ENCODE results near the gene SCN1B. TPM values are rescaled to one million over a fixed set of nuclear protein-coding genes. Genes with fewer than 3 reads are reported as not detected.

SCN1B gene
- total and polyA plus RNA-seq, 9 donors: 0.83 to 13.9 (median 5.7) TPM

GRCh38 chr19:35043906-35044305 lies 13.6 kb downstream of the SCN1B start:
- H3K4me3 ChIP-seq: no peak overlapping the region
- intact Hi-C loops (cut with DNase I): no loop called here
- no peaks in the 10 kb centered on the region for H3K36me3 ChIP-seq
- TF ChIP-seq POLR2A (IDR thresholded peaks at IDR 0.05) (no peak), EP300 (IDR thresholded peaks at IDR 0.05) (no peak)
- TF ChIP-seq, protein P1, sequence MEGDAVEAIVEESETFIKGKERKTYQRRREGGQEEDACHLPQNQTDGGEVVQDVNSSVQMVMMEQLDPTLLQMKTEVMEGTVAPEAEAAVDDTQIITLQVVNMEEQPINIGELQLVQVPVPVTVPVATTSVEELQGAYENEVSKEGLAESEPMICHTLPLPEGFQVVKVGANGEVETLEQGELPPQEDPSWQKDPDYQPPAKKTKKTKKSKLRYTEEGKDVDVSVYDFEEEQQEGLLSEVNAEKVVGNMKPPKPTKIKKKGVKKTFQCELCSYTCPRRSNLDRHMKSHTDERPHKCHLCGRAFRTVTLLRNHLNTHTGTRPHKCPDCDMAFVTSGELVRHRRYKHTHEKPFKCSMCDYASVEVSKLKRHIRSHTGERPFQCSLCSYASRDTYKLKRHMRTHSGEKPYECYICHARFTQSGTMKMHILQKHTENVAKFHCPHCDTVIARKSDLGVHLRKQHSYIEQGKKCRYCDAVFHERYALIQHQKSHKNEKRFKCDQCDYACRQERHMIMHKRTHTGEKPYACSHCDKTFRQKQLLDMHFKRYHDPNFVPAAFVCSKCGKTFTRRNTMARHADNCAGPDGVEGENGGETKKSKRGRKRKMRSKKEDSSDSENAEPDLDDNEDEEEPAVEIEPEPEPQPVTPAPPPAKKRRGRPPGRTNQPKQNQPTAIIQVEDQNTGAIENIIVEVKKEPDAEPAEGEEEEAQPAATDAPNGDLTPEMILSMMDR (IDR thresholded peaks at IDR 0.05): no peak
- no peak overlapping the region for H3K27ac ChIP-seq
- H3K4me1 ChIP-seq (ENCODE audit: insufficient read depth): peaks cover 18% of the 10 kb centered on the region
- 79 to 88% (median 82%) methylated on average over 14 of the region's 14 CpGs for WGBS, 3 donors
- no peaks in the 10 kb centered on the region for H3K27me3 ChIP-seq
- no peaks in the 10 kb centered on the region for H3K9me3 ChIP-seq
- DNase-seq: peak in 1 of 5 donors; percentile 14

DNA sequence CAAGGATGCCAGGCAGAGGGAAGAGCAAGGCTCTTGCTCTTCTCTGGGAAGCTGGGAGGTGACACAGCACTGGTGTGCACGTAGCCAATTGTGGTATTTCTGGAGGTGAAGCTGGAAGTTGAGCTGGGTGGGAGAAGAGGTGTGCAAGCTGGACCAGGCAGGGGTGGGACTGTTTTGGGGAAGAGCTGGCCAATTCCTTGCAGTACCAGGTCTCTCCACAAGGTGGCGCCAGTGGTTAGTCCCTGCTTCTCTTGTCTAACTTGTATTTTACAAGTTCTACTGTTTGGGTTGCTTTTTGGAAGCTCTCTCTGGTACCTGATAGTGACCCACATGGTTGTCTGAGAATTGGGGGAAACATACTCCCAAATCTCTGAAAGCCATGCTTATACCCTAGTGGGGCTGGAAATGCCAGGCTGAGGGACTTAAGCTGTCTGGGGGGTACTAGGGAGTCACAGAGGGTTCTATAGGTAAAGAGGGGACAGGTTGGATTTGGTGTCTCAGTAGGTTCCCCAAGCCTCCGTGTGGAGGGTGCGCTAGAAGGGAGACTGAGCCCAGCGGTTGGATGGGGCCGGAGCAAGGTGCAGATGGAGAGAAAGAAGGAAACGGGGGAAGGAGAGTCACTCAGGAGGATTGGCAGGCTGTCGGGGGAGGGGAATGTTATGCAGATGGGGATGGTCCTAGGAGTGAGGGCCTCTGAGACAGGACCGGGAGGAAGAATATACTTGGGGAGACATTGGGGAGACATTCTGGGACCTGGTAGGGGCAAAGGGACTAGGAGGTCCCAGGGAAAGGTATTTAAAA lies 14.2 kb downstream of the SCN1B start:
- intact Hi-C loops (cut with DNase I): no loop called here
- WGBS, 3 donors: 59 to 63% (median 60%) methylated on average over 9 of the region's 9 CpGs
- no peak overlapping the region for H3K4me3 ChIP-seq
- H3K9me3 ChIP-seq: no peaks in the 10 kb centered on the region
- no peak overlapping the region for H3K27ac ChIP-seq
- no peaks in the 10 kb centered on the region for H3K27me3 ChIP-seq
- H3K36me3 ChIP-seq: no peaks in the 10 kb centered on the region
- DNase-seq: peak in 3 of 5 donors; percentile 50 to 69 (median 59)
- TF ChIP-seq POLR2A (IDR thresholded peaks at IDR 0.05): no peak
- TF ChIP-seq, protein P1 (IDR thresholded peaks at IDR 0.05): peak; percentile 37 to 68 (median 41)
- peaks cover 18% of the 10 kb centered on the region for H3K4me1 ChIP-seq (ENCODE audit: insufficient read depth)

DNA sequence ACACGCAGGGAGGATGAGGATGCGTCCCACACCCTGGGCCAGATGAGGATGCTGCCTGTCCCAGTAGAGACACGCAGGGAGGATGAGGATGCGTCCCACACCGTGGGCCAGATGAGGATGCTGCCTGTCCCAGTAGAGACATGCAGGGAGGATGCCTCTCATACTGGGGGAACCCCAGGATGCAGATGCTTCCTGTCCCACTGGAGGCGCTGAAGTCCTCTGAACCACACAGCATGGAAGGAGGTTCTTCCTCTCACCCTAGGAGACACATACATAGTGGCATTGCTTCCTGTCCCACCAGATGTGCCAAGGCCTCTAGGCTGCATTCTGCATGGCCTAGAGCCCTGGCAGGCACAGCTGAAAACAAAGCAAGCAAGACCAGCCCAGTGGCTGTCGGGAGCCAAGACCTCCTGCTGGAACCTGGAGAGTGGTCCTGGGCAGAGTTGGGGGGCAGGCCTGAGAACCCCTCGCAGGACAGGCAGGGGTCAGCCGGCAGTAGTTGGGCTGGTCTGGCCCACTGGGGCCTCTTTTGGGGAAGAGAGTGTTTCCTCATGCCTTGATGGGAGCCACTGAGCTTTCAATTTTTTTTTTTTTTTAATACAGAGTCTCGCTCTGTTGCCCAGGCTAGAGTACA lies 15.5 kb downstream of the SCN1B start:
- TF ChIP-seq, protein P1 (IDR thresholded peaks at IDR 0.05): no peak
- TF ChIP-seq EP300 (IDR thresholded peaks at IDR 0.05): no peak
- TF ChIP-seq POLR2A (IDR thresholded peaks at IDR 0.05): no peak
- Histone ChIP-seq H3K4me1 (ENCODE audit: insufficient read depth) (peaks cover 13% of the 10 kb centered on the region), H3K9me3 (no peaks in the 10 kb centered on the region), H3K27me3 (no peaks in the 10 kb centered on the region), H3K36me3 (no peaks in the 10 kb centered on the region), H3K4me3 (no peak overlapping the region), H3K27ac (no peak overlapping the region)
- peak in 2 of 5 donors; percentile 14 to 18 for DNase-seq
- 59 to 67% (median 60%) methylated on average over 10 of the region's 10 CpGs for WGBS, 3 donors
- intact Hi-C loops (cut with DNase I): no loop called here

- TF ChIP-seq POLR2A (IDR thresholded peaks at IDR 0.05): no peak
- TF ChIP-seq, protein P1 (IDR thresholded peaks at IDR 0.05): no peak
- TF ChIP-seq EP300 (IDR thresholded peaks at IDR 0.05): no peak
- Histone ChIP-seq H3K4me3 (no peak overlapping the region), H3K27me3 (no peaks in the 10 kb centered on the region), H3K9me3 (no peaks in the 10 kb centered on the region), H3K27ac (no peak overlapping the region), H3K36me3 (no peaks in the 10 kb centered on the region), H3K4me1 (ENCODE audit: insufficient read depth) (peaks cover 8% of the 10 kb centered on the region)
- intact Hi-C loops (cut with DNase I): no loop called here
- no peak for DNase-seq
- WGBS, 3 donors: 89 to 95% (median 93%) methylated on average over 5 of the region's 5 CpGs
Observed at GRCh38 chr19:35046461-35046860, 16.2 kb downstream of the SCN1B start.
